Measurements from ENCODE around the gene ROBO1. TPM values are rescaled to one million over a fixed set of nuclear protein-coding genes. Genes with fewer than 3 reads are reported as not detected.

ROBO1 gene
- total RNA-seq, 1 donor from 2014 or later, result 31.7 TPM

DNA sequence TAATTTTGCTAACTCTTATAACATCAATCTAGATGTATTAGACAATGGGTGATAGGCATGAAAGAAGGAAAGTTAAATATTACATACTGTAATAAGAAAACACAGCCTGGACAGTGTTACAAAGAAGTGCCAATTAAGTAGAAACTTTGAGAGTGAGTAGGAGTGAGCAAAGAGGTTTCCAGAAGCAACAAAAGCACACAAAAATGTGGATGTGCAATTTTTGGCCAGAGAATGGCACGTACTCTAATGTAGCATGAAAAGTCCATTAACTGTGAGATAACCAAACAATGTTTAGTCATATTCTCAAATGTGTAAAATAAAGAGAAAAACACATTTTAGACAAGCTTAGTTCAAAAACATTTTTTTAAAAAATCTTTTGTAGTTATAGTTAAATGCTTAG, 567.3 kb downstream of the ROBO1 start:
- no peaks in the 10 kb centered on the region for H3K36me3 ChIP-seq (ENCODE audit: control insufficient read depth, insufficient read depth, low read length)
- DNase-seq (ENCODE audit: low read depth), result no peak
- TF ChIP-seq, protein P1, sequence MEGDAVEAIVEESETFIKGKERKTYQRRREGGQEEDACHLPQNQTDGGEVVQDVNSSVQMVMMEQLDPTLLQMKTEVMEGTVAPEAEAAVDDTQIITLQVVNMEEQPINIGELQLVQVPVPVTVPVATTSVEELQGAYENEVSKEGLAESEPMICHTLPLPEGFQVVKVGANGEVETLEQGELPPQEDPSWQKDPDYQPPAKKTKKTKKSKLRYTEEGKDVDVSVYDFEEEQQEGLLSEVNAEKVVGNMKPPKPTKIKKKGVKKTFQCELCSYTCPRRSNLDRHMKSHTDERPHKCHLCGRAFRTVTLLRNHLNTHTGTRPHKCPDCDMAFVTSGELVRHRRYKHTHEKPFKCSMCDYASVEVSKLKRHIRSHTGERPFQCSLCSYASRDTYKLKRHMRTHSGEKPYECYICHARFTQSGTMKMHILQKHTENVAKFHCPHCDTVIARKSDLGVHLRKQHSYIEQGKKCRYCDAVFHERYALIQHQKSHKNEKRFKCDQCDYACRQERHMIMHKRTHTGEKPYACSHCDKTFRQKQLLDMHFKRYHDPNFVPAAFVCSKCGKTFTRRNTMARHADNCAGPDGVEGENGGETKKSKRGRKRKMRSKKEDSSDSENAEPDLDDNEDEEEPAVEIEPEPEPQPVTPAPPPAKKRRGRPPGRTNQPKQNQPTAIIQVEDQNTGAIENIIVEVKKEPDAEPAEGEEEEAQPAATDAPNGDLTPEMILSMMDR (IDR thresholded peaks at IDR 0.05; ENCODE audit: insufficient read depth, low read length, poor library complexity, severe bottlenecking), result no peak
- H3K27me3 ChIP-seq (ENCODE audit: control insufficient read depth, insufficient read depth, low read length), result no peaks in the 10 kb centered on the region
- H3K4me3 ChIP-seq (ENCODE audit: low read depth, low read length), result no peak overlapping the region

DNA sequence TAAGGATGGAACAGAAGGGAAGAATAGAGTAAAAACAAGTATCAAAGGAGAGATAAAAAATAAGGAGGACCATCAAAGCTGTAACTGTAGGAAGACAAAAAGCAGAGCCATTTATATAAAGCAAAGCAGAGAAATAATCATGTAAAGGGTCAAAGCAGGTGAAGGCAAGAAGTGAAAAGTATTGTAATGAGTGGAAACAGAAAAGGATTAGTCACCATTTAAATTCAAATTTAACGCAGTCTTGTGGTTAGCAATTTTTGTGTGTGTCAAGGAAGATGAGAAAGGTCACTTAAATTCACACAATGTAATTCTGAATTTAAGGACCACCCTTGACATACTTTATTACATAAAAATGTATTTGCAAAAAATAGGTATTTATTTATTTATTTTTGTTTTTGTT, 567.8 kb downstream of the ROBO1 start:
- Histone ChIP-seq H3K27me3 (ENCODE audit: control insufficient read depth, insufficient read depth, low read length) (no peaks in the 10 kb centered on the region), H3K36me3 (ENCODE audit: control insufficient read depth, insufficient read depth, low read length) (no peaks in the 10 kb centered on the region), H3K4me3 (ENCODE audit: low read depth, low read length) (no peak overlapping the region)
- DNase-seq (ENCODE audit: low read depth), result no peak
- TF ChIP-seq, protein P1 (IDR thresholded peaks at IDR 0.05; ENCODE audit: insufficient read depth, low read length, poor library complexity, severe bottlenecking), result no peak

DNA sequence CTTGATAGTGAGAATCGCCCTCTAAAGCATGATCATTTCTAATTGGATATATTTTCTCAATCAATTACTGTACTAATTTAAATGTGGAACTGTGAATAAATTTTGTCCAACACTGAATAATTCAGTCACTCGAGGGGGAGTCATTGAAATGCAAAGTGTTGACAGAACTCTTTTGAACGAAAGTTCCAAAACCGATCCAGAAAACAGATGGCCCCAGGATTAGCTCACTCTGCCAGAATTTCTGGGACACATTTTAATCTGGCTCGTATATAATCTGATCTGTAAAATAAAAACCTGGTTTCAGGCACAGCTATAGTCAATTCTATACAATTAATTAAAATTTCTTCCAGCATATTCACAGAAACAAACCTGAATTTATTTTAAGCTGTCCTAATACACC, 580.4 kb downstream of the ROBO1 start:
- no peaks in the 10 kb centered on the region for H3K27me3 ChIP-seq (ENCODE audit: control insufficient read depth, insufficient read depth, low read length)
- DNase-seq (ENCODE audit: low read depth), result no peak
- TF ChIP-seq, protein P1 (IDR thresholded peaks at IDR 0.05; ENCODE audit: insufficient read depth, low read length, poor library complexity, severe bottlenecking), result no peak
- no peak overlapping the region for H3K4me3 ChIP-seq (ENCODE audit: low read depth, low read length)
- H3K36me3 ChIP-seq (ENCODE audit: control insufficient read depth, insufficient read depth, low read length), result no peaks in the 10 kb centered on the region

DNA sequence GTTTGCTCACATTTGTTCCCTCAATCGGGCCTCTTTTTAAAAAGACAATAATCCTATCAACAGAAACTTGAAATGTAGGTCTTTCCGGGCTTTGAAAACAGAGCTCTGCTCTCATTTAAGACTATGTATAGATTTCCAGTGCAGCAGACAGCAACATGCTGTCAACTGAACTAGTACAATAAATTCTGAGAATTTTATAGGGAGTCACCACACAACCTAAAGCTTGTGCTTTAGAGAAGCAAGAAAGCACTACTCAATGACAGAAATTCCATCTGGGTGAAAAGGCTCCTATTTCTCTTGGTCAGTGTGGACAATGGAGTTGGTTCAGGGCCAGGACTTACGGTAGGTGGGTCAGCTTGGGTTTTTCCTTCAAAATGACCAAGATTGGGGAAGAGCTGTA, 583.5 kb downstream of the ROBO1 start:
- no peak for DNase-seq (ENCODE audit: low read depth)
- TF ChIP-seq, protein P1 (IDR thresholded peaks at IDR 0.05; ENCODE audit: insufficient read depth, low read length, poor library complexity, severe bottlenecking), result no peak
- H3K4me3 ChIP-seq (ENCODE audit: low read depth, low read length), result no peak overlapping the region
- no peaks in the 10 kb centered on the region for H3K27me3 ChIP-seq (ENCODE audit: control insufficient read depth, insufficient read depth, low read length)
- H3K36me3 ChIP-seq (ENCODE audit: control insufficient read depth, insufficient read depth, low read length), result no peaks in the 10 kb centered on the region

DNA sequence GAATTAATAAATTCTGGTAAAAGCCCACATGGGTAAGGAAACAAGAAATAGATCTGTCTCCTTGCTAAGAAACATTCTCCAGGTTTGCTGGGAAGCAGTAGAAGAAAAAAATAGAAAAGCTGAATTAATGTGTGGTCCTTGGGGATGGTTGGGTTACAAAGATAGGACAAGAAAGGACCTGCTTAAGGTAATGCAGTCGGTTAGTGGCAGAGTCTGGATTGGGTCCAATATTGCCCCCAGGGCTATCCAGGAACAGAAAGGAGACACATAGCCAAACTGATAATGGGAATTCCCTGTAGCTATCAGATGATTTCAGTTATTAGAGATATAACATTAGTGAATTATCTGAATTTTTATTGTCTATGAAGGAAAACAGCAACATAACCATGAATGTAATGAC, 584.3 kb downstream of the ROBO1 start:
- TF ChIP-seq, protein P1 (IDR thresholded peaks at IDR 0.05; ENCODE audit: insufficient read depth, low read length, poor library complexity, severe bottlenecking), result no peak
- DNase-seq (ENCODE audit: low read depth), result no peak
- H3K36me3 ChIP-seq (ENCODE audit: control insufficient read depth, insufficient read depth, low read length), result no peaks in the 10 kb centered on the region
- no peak overlapping the region for H3K4me3 ChIP-seq (ENCODE audit: low read depth, low read length)
- H3K27me3 ChIP-seq (ENCODE audit: control insufficient read depth, insufficient read depth, low read length), result no peaks in the 10 kb centered on the region

DNA sequence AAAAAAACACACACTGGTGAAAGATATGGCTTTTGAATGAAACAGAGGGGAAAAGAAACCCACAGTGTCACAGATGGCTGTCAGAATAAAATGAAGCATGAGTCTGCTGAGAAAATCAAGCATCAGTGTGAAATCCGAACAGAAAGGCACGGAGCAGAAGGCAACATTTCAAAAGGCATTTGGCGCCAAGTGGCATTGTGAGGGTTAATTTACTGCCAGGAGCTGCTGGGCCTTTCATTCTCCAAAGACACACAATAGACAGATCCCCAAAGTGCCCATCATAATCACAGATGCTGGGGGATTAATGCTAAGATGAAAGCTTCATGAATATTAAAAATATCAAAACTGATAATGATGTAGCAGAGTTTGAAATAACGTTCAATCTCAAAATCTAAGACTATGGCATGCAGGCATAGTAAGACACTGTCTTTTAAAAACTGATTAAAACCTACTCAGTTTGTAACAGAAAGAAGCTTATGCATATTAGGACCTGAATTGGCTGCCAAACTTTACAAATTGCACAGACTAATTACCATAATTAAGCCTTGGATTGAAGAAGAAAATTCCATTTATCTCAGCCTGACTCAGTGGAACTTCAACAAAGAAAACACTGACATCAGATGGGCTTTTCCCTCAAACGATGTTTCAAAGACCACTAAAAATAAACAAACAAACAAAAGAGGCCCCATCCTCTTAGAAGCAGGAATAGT, 589.2 kb downstream of the ROBO1 start:
- Histone ChIP-seq H3K27me3 (ENCODE audit: control insufficient read depth, insufficient read depth, low read length) (no peaks in the 10 kb centered on the region), H3K4me3 (ENCODE audit: low read depth, low read length) (no peak overlapping the region), H3K36me3 (ENCODE audit: control insufficient read depth, insufficient read depth, low read length) (no peaks in the 10 kb centered on the region)
- DNase-seq (ENCODE audit: low read depth), result no peak
- TF ChIP-seq, protein P1 (IDR thresholded peaks at IDR 0.05; ENCODE audit: insufficient read depth, low read length, poor library complexity, severe bottlenecking), result no peak
